WERI-Rb-1 (cell line): ENCODE results near the gene DNAJB1.

ENCODE experiments used
- DNase-seq: peaks from one replicate; pipeline ENCODE4 v3.0.0-alpha.2; 2020
- H3K27ac ChIP-seq: fragments of 250-450 bp; sonication (Bioruptor Pico); 2 replicates; pipeline ENCODE4 v1.5.1; 2020; ENCODE audit warnings: mild to moderate bottlenecking, moderate library complexity
- H3K27me3 ChIP-seq: fragments of 250-450 bp; sonication (Bioruptor Pico); 2 replicates; pipeline ENCODE4 v1.5.1; 2021; ENCODE audit warnings: mild to moderate bottlenecking, low read depth, moderate library complexity; ENCODE audit not compliant: insufficient read depth, severe bottlenecking
- H3K36me3 ChIP-seq: fragments of 250-450 bp; sonication (Bioruptor Pico); 2 replicates; pipeline ENCODE4 v1.5.1; 2020; ENCODE audit warnings: mild to moderate bottlenecking, moderate library complexity
- H3K4me3 ChIP-seq: 2 replicates; pipeline ENCODE4 v1.5.1; 2011; ENCODE audit warnings: low read depth, mild to moderate bottlenecking, control low read depth, low read length
- H3K9me3 ChIP-seq: fragments of 250-450 bp; sonication (Bioruptor Pico); 2 replicates; pipeline ENCODE4 v1.5.1; 2021; ENCODE audit warnings: mild to moderate bottlenecking, moderate library complexity; ENCODE audit not compliant: severe bottlenecking
- TF ChIP-seq, protein P1 (sequence below): IDR thresholded peaks from 2 replicates; pipeline ENCODE4 v1.5.1; 2011; ENCODE audit warnings: low read depth, mild to moderate bottlenecking, control low read depth, inconsistent platforms, low read length

Gene DNAJB1

GRCh38 chr19:14528419-14529253 is 10.4 kb upstream of the DNAJB1 start:
- peak overlapping the region; percentile 44 for H3K4me3 ChIP-seq
- peaks cover 15% of the 10 kb centered on the region for H3K36me3 ChIP-seq
- TF ChIP-seq, protein P1, sequence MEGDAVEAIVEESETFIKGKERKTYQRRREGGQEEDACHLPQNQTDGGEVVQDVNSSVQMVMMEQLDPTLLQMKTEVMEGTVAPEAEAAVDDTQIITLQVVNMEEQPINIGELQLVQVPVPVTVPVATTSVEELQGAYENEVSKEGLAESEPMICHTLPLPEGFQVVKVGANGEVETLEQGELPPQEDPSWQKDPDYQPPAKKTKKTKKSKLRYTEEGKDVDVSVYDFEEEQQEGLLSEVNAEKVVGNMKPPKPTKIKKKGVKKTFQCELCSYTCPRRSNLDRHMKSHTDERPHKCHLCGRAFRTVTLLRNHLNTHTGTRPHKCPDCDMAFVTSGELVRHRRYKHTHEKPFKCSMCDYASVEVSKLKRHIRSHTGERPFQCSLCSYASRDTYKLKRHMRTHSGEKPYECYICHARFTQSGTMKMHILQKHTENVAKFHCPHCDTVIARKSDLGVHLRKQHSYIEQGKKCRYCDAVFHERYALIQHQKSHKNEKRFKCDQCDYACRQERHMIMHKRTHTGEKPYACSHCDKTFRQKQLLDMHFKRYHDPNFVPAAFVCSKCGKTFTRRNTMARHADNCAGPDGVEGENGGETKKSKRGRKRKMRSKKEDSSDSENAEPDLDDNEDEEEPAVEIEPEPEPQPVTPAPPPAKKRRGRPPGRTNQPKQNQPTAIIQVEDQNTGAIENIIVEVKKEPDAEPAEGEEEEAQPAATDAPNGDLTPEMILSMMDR: no peak
- H3K9me3 ChIP-seq: no peaks in the 10 kb centered on the region
- no peaks in the 10 kb centered on the region for H3K27me3 ChIP-seq
- DNase-seq: no peak
- H3K27ac ChIP-seq: peak overlapping the region; percentile 85

DNA sequence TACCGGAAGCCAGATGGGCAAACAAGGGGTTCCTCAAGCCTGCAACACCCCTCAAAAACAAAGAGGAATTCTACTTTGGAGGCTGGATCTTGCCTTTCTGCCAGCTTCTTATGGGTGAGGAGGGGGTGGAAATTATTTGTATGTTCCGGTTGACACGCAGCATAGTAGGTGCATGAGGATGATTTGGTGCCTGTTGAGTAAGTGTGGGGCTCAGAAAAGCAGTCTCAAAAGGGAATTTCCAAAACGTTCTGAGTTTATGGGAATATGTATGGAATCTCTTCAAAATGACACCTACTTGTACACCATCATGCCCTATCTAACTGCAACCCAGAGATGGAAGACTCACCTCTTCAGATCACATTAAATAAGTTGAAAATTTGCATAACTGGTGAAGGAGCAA is 8.2 kb upstream of the DNAJB1 start:
- TF ChIP-seq, protein P1: no peak
- no peak overlapping the region for H3K27ac ChIP-seq

GRCh38 chr19:14525729-14526128 is 7.5 kb upstream of the DNAJB1 start:
- H3K36me3 ChIP-seq: peaks cover 5% of the 10 kb centered on the region
- DNase-seq: no peak
- TF ChIP-seq, protein P1: no peak

More for the DNA sequence above, 8.2 kb upstream of the DNAJB1 start:
- no peak for DNase-seq
- H3K9me3 ChIP-seq: no peaks in the 10 kb centered on the region
- H3K36me3 ChIP-seq: peaks cover 12% of the 10 kb centered on the region
- no peak overlapping the region for H3K4me3 ChIP-seq
- no peaks in the 10 kb centered on the region for H3K27me3 ChIP-seq

DNA sequence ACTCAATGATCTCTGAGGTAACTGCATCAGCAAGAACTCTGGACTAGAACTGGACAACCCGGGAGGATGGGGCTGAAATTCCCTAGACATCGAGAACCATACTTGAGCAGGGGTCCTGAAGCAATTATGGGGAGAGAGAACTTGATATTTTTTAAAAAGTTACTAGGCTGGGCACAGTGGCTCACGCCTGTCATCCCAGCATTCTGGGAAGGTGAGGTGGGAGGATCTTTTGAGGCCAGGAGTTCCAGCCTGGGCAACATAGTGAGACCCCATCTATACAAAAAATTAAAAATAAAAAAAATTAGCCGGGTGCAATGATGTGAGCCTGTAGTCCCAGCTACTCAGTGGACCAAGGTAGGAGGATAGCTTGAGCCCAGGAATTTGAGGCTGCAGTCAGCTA is 2.3 kb upstream of the DNAJB1 start:
- Histone ChIP-seq H3K27me3 (no peaks in the 10 kb centered on the region), H3K36me3 (peaks cover 15% of the 10 kb centered on the region), H3K27ac (no peak overlapping the region), H3K9me3 (no peaks in the 10 kb centered on the region), H3K4me3 (no peak overlapping the region)
- DNase-seq: no peak
- TF ChIP-seq, protein P1: no peak

More at GRCh38 chr19:14525729-14526128, 7.5 kb upstream of the DNAJB1 start:
- Histone ChIP-seq H3K27me3 (no peaks in the 10 kb centered on the region), H3K4me3 (no peak overlapping the region), H3K9me3 (no peaks in the 10 kb centered on the region), H3K27ac (no peak overlapping the region)

DNA sequence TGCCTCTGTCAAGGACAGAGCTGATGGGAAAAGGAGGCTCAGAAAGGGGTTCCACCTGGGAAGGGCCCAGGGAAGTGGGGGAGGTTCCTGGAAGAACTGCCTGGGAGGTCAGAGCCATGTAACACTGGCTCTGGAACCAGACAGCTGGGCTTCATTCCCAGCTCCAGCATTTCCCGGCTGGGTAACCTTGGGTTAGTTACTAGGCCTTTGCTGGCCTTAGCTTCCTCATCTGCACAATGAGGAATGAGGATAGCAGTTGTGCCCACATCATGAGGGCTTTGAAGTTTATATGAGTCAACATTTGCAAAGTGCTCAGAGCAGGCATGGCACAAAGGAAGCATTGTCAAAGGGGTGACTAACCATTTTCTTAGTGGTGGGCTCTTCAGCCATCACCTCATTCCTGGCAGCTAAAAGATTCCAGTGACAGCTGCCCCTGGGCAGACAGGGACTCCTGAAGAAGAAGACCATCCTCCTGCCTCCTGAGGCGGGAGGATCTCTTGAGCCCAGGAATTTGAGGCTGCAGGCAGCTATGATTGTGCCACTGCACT is 1.7 kb upstream of the DNAJB1 start:
- TF ChIP-seq, protein P1: no peak
- no peak overlapping the region for H3K4me3 ChIP-seq
- H3K9me3 ChIP-seq: no peaks in the 10 kb centered on the region
- H3K27ac ChIP-seq: no peak overlapping the region; the same call in 1 of the 2 replicates
- DNase-seq: no peak
- H3K27me3 ChIP-seq: no peaks in the 10 kb centered on the region
- peaks cover 21% of the 10 kb centered on the region for H3K36me3 ChIP-seq
